ENCODE measurements around the gene MOBP.

DNA sequence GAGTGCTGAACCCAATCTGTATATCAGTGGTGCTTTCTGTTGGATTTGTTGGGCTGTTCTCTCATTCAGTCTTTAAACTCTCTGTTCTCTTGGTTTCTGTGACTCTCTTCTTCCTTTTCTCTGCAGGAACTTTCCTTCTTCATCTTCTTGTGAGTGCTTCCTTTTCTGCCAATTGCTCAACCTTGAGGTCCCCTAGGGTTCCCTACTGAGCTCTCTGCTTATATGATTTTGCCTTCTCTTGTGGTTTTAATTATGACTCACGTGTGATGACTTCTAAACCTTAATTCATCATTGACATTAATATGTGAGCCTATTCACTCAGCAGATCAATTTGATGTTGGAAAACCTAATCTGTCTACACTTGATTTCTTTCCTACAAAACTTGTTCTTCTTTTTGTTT is 39.4 kb downstream of the MOBP start:
- TF ChIP-seq, protein P1, sequence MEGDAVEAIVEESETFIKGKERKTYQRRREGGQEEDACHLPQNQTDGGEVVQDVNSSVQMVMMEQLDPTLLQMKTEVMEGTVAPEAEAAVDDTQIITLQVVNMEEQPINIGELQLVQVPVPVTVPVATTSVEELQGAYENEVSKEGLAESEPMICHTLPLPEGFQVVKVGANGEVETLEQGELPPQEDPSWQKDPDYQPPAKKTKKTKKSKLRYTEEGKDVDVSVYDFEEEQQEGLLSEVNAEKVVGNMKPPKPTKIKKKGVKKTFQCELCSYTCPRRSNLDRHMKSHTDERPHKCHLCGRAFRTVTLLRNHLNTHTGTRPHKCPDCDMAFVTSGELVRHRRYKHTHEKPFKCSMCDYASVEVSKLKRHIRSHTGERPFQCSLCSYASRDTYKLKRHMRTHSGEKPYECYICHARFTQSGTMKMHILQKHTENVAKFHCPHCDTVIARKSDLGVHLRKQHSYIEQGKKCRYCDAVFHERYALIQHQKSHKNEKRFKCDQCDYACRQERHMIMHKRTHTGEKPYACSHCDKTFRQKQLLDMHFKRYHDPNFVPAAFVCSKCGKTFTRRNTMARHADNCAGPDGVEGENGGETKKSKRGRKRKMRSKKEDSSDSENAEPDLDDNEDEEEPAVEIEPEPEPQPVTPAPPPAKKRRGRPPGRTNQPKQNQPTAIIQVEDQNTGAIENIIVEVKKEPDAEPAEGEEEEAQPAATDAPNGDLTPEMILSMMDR (IDR thresholded peaks at IDR 0.05) = no peak
- TF ChIP-seq POLR2A (IDR thresholded peaks at IDR 0.05) = no peak

Measured in adrenal gland (tissue), 5 donors.